CD4-positive, alpha-beta T cell treated with Interleukin-4 for 4 hours (primary cell): ENCODE measurements around the gene SNX19.

Experiments used
- DNase-seq: peaks from one replicate; pipeline ENCODE4 v3.0.0-alpha.2; 2020

The SNX19 gene

GRCh38 chr11:130906616-130907015, 9.7 kb downstream of the SNX19 start:
- no peak for DNase-seq

- no peak for DNase-seq
Observed at GRCh38 chr11:130905512-130905911, 10.8 kb downstream of the SNX19 start.

DNA sequence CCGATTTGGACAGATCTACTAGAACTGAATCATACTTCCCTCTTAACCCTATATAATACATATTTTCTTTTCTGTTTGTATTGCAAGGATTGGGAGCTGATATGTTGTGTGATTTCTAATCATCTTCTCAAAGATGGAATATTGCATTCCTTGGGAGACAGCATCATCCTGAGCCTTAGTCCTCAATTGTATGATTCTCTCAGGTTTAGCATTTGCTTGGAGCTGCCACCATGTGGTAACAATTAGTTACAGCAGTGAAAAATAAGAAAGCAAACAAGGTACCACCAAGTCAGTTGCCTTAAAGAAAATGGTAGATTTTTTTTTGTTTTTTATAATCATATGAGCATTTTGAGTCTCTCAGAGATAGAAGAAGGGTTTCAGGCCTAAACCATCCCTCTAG, 11.9 kb downstream of the SNX19 start:
- no peak for DNase-seq

- no peak for DNase-seq
Observed at GRCh38 chr11:130902380-130902779, 13.9 kb downstream of the SNX19 start.

GRCh38 chr11:130899106-130899505, 17.2 kb downstream of the SNX19 start:
- no peak for DNase-seq

DNA sequence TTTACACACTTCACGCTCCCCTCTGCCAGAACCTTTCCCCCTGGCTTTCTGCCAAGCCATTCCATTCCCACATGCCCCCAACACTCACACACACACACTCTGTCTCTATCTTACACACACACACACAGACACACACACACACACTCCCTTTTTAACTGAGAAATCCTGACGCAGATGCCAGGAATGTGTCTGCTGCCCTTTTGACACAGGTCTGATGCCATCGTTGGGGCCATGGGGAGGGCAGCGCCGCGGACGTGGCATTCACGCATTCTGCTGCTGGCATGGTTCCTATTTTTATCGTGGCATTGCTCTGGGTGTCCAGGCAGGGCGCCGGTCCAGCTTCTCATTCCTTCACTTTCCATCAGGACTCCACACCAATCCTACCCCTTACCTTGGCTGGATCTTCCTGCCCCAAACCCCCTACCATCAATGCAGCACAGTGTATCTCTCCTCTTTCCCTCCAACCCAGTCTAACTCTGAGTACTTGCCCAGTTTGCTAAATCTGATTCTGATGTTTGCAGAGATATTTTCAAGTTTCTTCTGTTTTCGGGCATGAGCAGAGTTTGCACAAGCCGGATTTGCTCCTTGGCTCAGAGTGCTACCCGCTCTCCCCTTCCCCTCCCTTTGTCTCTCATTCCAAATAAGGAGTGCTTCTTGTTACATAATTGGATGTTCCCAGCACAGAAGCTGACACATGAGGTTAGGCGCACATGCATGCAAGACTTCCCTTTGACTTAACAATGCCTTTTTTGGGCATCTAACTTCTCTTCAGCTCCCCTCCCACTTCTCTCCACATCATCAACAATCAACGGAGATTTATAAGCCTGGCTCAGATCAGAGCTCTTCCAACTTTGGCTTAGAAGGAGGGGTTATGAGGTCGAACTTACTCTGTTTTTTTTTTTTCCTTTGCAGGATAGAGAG, 18.8 kb downstream of the SNX19 start:
- no peak for DNase-seq

- DNase-seq: peak; percentile 69
Observed at GRCh38 chr11:130894322-130895025, 21.8 kb downstream of the SNX19 start.

GRCh38 chr11:130892861-130893260, 23.4 kb downstream of the SNX19 start:
- no peak for DNase-seq

DNA sequence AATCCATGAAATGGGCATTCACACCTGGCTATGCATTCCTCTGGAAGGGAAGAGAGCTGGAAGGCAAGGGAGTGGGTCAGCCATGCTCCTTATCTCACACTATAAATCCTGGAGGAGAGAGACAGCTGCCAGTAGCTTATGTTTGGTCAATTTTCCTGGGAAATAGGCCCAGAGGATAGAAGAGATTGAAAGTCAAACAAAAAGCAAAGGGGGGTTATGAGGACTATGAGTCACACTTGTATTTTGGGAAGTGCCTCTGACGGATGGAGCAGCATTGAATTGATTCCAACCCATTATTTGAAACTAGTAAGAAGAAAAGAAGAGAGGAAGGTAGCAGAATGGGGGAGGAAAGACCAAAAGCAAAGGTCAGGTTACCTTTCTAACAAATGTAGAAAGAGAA, 25.0 kb downstream of the SNX19 start:
- DNase-seq: no peak

DNA sequence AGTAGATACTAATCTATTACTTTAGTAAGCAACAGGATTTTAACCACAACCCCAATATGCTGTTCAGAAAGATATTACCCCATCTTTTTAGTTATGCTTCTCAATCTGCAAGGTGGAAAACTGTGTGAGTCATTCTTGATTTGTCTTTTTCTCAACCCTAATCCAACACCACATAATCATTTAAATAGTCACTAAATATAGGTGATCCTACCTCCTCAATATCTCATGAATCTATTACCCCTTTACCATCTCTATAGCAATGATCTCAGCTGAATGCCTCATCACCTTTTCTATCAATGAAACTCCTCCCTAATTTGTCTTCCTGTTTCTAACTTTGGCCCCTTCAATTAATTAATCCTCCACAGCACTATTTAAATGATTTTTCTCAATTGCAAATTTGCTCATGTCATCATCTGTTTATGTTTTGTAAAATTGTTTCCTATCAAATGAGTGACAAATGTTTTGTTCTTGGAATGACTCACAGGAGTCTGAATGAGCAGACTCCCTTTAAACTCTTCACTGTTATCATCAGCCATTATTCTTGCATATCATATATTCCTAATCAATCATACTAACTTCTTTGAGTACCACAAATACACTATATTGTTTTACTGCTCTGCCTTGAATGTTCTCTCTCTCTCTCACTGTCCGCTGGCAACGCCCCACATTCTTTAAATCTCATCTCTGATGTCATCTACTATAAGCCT, 26.1 kb downstream of the SNX19 start:
- DNase-seq: no peak

DNA sequence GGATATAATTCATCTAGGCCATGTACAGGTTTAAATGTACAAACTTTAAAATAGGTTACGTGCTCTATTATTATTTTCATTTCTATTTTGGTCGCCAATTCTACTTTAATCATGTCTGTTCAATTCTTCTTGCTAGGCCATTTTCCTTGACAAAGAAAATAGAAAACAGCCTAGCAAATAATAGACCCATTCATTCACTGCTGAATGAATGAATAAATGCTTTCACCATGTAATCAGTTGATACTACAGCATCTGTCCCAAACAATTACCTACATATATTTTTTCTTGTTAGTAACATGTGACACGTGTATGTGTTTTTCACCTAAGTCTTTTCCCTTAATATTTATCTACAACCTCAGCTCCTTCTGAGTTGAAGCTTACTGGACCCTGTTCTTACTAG, 27.5 kb downstream of the SNX19 start:
- no peak for DNase-seq

GRCh38 chr11:130886704-130887103, 29.6 kb downstream of the SNX19 start:
- DNase-seq: no peak

DNA sequence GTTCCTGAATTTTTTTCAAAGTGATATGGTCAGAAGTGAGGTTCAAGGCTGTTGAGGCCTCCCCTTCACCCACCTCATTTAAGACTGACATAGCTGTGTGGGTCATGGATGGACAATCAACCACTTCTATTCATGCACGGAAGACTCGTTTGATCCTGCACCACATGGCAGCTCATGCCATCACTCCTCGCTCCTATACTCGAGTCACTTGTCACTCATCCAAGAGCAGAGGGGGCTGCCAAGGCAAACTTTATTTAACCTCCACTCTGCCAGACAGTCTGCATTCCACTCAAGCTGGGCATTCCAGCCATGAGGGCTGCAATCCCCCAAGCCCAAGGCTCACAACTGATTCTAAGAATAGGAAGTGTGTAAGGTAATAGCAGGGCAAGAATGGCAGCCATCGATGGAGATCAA, 34.1 kb downstream of the SNX19 start:
- no peak for DNase-seq

- DNase-seq: no peak
Observed at GRCh38 chr11:130881475-130882137, 34.7 kb downstream of the SNX19 start.

- no peak for DNase-seq
Observed at GRCh38 chr11:130879836-130880235, 36.4 kb downstream of the SNX19 start.

DNA sequence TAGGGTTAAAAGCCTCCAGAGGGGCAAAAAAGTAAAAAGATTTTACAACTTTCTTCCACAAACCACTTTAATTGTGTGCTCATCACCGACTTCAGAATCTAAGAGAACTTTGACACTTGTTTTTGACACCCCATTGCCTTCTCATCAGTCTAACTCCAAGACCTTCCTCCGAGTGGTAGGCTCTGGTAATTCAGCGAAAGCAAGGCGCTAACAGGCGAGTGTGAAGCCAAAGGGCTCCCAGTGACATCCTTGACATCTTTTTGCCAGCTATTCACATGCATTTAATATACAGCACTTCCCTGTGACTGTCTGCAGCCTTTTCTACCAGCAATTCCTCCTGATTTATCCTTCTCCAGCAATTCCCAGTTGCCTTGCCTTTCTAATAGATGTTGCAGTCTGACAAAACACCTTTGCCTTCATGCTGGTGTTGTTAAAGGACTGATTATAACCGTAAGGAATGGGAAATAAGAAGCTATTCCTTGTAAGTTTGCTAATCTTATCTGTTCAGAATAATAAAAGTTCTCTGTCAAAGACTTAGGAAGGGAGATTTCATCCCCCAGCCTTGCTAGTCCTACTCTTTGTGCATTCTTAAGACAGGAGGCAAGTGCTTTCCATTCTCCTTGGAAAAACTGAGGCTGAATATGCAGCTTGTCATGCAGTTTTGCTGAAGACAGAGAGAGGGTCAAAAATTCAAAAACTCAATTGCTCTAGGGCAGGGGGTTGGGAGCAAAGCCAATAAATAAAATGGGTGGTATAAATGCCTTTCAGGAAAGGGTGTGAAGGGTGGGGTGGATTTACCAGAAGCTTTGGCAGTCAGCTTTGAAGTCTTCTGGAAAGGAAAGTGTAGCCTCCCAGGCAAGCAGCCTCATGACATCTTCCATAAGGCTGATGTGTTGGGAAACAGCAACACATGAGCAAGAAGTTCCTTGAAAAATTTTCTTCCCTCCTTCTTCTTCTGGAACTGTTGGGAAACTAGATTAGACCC, 39.1 kb downstream of the SNX19 start:
- DNase-seq: no peak

DNA sequence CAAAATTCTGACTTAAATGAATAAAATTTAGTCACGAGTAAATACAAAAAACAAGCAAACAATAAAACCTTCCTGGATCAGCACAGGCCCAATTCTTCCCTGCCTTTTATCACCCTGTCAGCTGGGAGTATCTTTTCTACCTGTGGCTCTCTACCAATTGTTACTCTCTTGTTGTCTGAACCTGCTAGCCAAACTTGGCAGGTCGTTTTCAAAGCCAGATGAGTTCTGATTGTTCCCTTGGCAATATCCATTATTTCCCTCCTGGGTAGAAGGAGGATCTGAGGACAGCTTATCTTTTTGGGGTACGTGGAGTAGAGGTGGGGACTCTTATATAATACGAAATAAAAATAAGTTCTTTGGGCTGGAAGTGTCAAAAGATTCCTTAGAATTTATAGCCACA, 40.2 kb downstream of the SNX19 start:
- no peak for DNase-seq

- DNase-seq: no peak
Observed at GRCh38 chr11:130874955-130875531, 41.2 kb downstream of the SNX19 start.

DNA sequence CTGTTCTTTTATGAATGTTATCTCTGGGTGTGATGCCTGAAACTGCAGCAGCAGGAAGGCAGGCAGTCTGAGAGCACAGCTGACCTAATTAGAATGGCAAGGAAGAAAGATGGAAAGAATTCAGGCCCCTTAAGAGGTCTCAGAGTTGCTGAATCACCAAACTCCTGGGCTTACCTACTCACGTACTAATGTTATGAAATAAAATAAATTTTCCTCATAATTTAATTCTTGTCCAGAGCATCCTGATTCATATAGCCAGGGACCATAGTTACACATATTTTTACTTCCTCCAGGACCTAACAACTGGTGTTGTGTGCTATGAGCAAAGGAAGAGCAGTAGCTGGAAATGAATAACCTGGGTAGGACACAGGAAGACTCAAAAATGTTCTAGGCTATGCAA, 41.9 kb downstream of the SNX19 start:
- DNase-seq: no peak

GRCh38 chr11:130873761-130874160, 42.5 kb downstream of the SNX19 start:
- no peak for DNase-seq

- no peak for DNase-seq
Observed at GRCh38 chr11:130872981-130873380, 43.3 kb downstream of the SNX19 start.
